K562 treated with DMSO at 1 percent for 12 hours (cell line): Measurements from ENCODE around the gene ASXL2. TPM values are rescaled to one million over a fixed set of nuclear protein-coding genes. Genes with fewer than 3 reads are reported as not detected.

Source experiments
- total RNA-seq: library from RNA; unstranded; fragments of 300-600 nt; gene quantifications from 2 replicates; pipeline ENCODE4 v1.2.3, GENCODE V29; 2022; ENCODE audit not compliant: insufficient read depth

Gene ASXL2
- total RNA-seq, result 1.5 and 14.3 TPM in 2 replicates

DNA sequence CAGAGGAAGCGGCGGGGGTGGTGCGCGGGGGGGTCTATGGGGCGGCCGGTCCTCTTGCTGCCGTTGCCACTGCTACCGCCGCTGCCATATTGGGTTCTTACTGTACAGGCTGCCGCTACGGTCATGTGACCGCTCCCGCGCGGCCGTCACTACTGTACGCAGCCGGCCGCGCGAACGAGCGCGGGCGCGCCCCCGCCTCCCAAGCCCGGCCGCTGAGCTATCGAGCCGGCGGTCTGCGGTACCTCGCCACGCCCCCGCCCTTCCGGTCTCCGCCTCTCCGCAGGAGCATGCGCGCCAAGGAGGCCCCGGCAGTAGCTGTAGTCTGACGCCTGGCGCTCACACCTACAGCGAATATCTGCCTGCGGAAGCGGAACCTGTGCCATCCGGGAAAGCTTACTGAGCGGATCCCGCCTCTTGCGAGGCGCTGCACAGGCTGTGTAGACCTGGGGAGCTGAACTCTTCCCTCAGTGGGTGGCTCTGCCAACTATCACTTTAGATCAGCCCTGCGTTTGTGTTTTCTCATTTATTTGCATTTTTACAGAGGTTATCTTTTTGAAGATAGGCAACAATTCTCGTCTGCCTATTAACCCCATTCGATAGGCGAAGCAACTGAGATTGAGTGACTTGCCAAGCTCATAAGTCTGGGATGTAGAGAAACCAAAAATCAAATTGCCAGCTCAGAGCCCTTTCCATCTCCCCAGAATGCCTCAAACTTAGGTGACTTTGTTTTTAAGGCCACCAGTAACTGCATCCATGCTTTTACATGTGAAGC is at the start of gene ASXL2:
Gene ASXL2 (minus strand): TSS at position 127 of the 772 bp plus-strand sequence. CDS start 265 bp downstream, outside the sequence.

Other genes with a start within 250 kb of the ASXL2 start
- 0.56 TPM in 1 of 2 replicates, not detected in the other for gene DTNB, start 204.9 kb downstream of the ASXL2 start, total RNA-seq
- 2.7 and 9.1 TPM in 2 replicates for gene KIF3C, start 104.0 kb upstream of the ASXL2 start, total RNA-seq
- 60.8 and 99.7 TPM in 2 replicates for gene RAB10, start 155.6 kb upstream of the ASXL2 start, total RNA-seq